ENCODE results near the gene FAAP20. TPM values are rescaled to one million over a fixed set of nuclear protein-coding genes. Genes with fewer than 3 reads are reported as not detected.
A peak's percentile ranks its signal among the peaks of the same experiment; 100 is the strongest.

FAAP20 gene
- total and polyA plus RNA-seq, 9 of the 15 experiments (the other 6 are each of a cell fraction or from before 2014, with no cell fraction given) = 0.58 to 143 (median 9.9) TPM

GRCh38 chr1:2242814-2243725 is 48.5 kb upstream of the FAAP20 start:
- no peak overlapping the region for H2AFZ ChIP-seq (ENCODE audit: low read depth, low read length)
- DNase-seq (ENCODE audit: extremely low read depth in 1 of 4, low spot score in 3 of 4) (no peak), FAIRE-seq (no peak), ATAC-seq (no peak)
- H4K20me1 ChIP-seq (replicated peaks; ENCODE audit: control insufficient read depth, insufficient read depth, low read length) = peaks cover 46% of the 10 kb centered on the region
- no peak overlapping the region for H3K27ac ChIP-seq (ENCODE audit: extremely low read depth, low read depth, low read length)
- CTCF ChIA-PET (ENCODE audit: low intra/inter-chr PET ratio) = no interaction called here
- H3K4me1 ChIP-seq (replicated peaks in 1 of 2; ENCODE audit: control insufficient read depth in 2 of 2, insufficient read depth in 2 of 2, low read length in 2 of 2) = peaks cover 0 to 53% of the 10 kb centered on the region in 2 experiments; a peak in 4 of 5 replicates
- no peak overlapping the region for H3K4me2 ChIP-seq (ENCODE audit: insufficient read depth, low read length)
- H3K9ac ChIP-seq (ENCODE audit: insufficient read depth in 1 of 2, low read depth in 2 of 2, low read length in 2 of 2) = peak overlapping the region in 1 of 2 experiments; percentile 43; a peak in 2 of 4 replicates
- TF ChIP-seq DIDO1 (tag; IDR thresholded peaks at IDR 0.05; ENCODE audit: low read depth) (no peak), GTF2F1 (IDR thresholded peaks at IDR 0.05; ENCODE audit: low read depth, low read length) (no peak), C11orf30 (IDR thresholded peaks at IDR 0.05; ENCODE audit: low read depth) (no peak), ZFP36 (IDR thresholded peaks at IDR 0.05; ENCODE audit: low read depth, low read length, partially characterized antibody) (no peak), PATZ1 (CRISPR knock-in tag; IDR thresholded peaks at IDR 0.05; ENCODE audit: borderline replicate concordance) (no peak), POLR2G (IDR thresholded peaks at IDR 0.05; ENCODE audit: low read depth, low read length) (peak; percentile 52), MAX (CRISPR knock-in tag; IDR thresholded peaks at IDR 0.05) (peak; percentile 14; the same call in 1 of the 2 replicates)
- TF ChIP-seq, protein P1, sequence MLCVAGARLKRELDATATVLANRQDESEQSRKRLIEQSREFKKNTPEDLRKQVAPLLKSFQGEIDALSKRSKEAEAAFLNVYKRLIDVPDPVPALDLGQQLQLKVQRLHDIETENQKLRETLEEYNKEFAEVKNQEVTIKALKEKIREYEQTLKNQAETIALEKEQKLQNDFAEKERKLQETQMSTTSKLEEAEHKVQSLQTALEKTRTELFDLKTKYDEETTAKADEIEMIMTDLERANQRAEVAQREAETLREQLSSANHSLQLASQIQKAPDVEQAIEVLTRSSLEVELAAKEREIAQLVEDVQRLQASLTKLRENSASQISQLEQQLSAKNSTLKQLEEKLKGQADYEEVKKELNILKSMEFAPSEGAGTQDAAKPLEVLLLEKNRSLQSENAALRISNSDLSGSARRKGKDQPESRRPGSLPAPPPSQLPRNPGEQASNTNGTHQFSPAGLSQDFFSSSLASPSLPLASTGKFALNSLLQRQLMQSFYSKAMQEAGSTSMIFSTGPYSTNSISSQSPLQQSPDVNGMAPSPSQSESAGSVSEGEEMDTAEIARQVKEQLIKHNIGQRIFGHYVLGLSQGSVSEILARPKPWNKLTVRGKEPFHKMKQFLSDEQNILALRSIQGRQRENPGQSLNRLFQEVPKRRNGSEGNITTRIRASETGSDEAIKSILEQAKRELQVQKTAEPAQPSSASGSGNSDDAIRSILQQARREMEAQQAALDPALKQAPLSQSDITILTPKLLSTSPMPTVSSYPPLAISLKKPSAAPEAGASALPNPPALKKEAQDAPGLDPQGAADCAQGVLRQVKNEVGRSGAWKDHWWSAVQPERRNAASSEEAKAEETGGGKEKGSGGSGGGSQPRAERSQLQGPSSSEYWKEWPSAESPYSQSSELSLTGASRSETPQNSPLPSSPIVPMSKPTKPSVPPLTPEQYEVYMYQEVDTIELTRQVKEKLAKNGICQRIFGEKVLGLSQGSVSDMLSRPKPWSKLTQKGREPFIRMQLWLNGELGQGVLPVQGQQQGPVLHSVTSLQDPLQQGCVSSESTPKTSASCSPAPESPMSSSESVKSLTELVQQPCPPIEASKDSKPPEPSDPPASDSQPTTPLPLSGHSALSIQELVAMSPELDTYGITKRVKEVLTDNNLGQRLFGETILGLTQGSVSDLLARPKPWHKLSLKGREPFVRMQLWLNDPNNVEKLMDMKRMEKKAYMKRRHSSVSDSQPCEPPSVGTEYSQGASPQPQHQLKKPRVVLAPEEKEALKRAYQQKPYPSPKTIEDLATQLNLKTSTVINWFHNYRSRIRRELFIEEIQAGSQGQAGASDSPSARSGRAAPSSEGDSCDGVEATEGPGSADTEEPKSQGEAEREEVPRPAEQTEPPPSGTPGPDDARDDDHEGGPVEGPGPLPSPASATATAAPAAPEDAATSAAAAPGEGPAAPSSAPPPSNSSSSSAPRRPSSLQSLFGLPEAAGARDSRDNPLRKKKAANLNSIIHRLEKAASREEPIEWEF (CRISPR knock-in tag; IDR thresholded peaks at IDR 0.05) = no peak
- H3K79me2 ChIP-seq (ENCODE audit: control insufficient read depth, insufficient read depth, low read length) = peaks cover 95% of the 10 kb centered on the region
- BruUV-seq (replicated peaks) = TSS peak; percentile 11
- intact Hi-C loops (cut with micrococcal nuclease) (no loop called here), in situ Hi-C loops (cut with MboI) (no loop called here)
- no peaks in the 10 kb centered on the region for H3K27me3 ChIP-seq (ENCODE audit: control insufficient read depth in 2 of 2, insufficient read depth in 2 of 2, low read length in 2 of 2)
- H3K9me1 ChIP-seq (ENCODE audit: control insufficient read depth, insufficient read depth, low read length) = peaks cover 17% of the 10 kb centered on the region
- no peaks in the 10 kb centered on the region for H3K9me3 ChIP-seq (replicated peaks; ENCODE audit: control insufficient read depth, insufficient read depth, low read depth, low read length)
- 91% methylated on average over 32 of the region's 33 CpGs for WGBS (ENCODE audit: insufficient coverage, low coverage, missing lambda C conversion rate)
- H3K36me3 ChIP-seq (ENCODE audit: control insufficient read depth, insufficient read depth, low read length) = peaks cover 27% of the 10 kb centered on the region; the same call in 1 of the 3 replicates
- POLR2A ChIA-PET = interaction anchor here (5.7 kb wide), 1 partner anchor 13 kb away, joined by 33 read pairs; no protein-coding TSS in a partner anchor
- no peak overlapping the region for H3K4me3 ChIP-seq
